ENCODE data around the gene SLCO3A1.
"Not testable (repeated sequence)": the region's sequence is repeated elsewhere in the genome, so short reads cannot be mapped to it uniquely, and the experiment has no call there.

Gene SLCO3A1

DNA sequence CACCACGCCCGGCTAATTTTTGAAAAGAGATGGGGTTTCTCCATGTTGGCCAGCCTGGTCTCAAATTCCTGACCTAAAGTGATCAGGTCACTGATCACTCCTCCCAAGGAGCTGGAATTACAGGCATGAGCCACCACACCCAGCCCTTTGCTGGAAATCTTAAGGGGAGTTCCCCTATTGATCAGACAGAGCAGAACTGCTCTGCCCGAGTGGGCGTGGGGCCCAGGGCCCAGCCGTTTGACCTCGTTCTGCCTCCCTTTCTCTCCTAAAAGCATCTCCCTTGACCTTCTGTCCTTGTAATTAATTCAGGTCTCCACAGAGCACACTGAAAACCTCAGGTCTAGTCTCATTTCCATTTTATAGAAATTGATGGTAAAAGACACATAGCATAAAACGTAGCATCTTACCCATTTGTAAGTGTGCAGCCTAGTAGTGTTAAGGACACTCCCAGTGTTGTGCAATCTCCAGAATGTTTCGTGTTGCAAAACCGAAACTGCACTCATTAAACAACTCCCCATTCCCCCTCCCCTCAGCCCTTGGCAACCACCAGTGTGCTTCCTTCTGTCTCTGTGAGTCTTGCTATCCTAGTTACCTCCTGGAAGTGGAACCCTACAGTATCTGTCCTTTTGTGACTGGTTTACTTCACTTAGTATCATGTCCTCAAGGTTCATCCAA is 89.3 kb downstream of the SLCO3A1 start:
- no peak for DNase-seq

DNA sequence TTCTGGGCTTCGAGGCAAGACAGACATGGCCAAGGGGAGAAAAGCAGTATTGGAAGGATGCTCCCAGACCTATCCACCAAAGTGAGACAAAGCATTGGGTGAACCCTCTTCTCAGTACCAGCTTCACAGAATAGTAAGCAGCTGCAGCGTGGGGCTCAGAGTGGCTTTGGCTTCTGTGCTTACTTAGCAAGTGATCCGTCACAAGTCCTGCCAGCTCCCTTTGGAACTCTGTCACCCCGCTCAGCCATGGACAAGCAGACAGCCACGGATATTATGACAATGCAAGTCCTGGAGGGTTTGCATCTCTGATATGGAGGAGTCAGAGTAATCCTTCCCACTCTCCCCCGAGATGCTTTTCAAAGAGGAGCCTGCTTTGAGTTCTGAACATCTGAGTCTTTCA is 90.8 kb downstream of the SLCO3A1 start:
- no peak for DNase-seq

- no peak for DNase-seq
Measured at GRCh38 chr15:91945385-91945784, 91.9 kb downstream of the SLCO3A1 start.

- DNase-seq = no peak
Measured at GRCh38 chr15:91946075-91946474, 92.6 kb downstream of the SLCO3A1 start.

- no peak for DNase-seq
Measured at GRCh38 chr15:91946581-91947292, 93.2 kb downstream of the SLCO3A1 start.

- no peak for DNase-seq
Measured at GRCh38 chr15:91947293-91947679, 93.8 kb downstream of the SLCO3A1 start.

GRCh38 chr15:91947683-91948608 is 94.4 kb downstream of the SLCO3A1 start:
- DNase-seq = peak; percentile 41

DNA sequence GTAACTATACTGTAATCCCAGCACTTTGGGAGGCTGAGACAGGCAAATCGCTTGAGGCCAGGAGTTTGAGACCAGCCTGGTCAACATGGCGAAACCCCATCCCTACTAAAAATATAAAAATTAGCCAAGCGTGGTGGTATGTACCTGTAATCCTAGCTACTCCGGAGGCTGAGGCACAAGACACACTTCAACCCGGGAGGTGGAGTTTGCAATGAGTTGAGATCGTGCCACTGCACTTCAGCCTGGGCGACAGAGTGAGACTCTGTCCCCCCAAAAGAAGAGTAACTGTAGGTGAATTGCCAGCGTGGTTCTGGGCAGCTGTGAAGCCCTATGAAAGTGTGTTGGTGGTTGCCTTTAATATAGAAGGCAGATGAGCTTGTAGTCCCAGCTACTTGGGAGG is 95.9 kb downstream of the SLCO3A1 start:
- DNase-seq = no peak

- DNase-seq = no peak
Measured at GRCh38 chr15:91950054-91950453, 96.5 kb downstream of the SLCO3A1 start.

- DNase-seq = no peak
Measured at GRCh38 chr15:91950631-91951329, 97.3 kb downstream of the SLCO3A1 start.

DNA sequence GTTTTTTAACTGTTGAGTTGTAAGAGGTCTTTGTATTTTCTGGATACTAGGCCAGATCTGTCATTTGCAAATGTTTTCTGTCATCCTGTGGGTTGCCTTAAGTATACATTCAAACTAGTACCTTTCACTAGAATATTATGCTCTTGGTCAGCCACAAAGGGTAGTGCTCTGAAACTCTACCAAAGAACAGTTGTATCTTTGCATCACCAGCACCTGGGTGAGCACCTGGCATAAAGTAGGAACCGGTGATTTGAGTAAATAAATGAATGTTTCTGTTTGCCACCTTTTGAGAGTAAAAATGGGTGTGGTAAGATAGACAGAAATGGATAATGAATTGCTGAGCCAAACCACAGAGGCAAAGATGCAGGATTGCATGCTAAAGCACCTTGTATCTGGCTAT is 98.7 kb downstream of the SLCO3A1 start:
- DNase-seq = no peak

- DNase-seq = no peak
Measured at GRCh38 chr15:91953432-91953831, 99.9 kb downstream of the SLCO3A1 start.

- no peak for DNase-seq
Measured at GRCh38 chr15:91954292-91954691, 100.8 kb downstream of the SLCO3A1 start.

GRCh38 chr15:91956026-91956723 is 102.7 kb downstream of the SLCO3A1 start:
- no peak for DNase-seq

DNA sequence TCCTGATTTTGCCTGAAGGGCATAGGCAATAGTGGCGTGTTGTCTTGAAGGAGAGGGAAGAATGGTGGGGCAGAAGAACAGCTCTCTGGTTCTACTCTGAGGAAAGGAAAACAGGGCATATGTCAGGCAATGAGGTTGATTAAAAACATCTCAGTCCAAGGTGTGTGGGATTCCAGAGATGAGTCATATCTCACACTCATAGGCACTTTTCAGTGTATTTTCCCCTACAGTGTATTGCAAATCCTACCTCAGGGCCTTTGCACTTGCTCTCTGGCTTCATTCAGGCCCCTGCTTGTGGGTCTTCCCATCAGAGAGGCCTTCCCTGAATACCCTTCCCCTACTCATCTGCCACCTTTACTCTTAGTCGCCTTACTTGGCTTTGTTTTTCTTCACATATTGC is 107.8 kb downstream of the SLCO3A1 start:
- DNase-seq = no peak

GRCh38 chr15:91963747-91964146 is 110.2 kb downstream of the SLCO3A1 start:
- not testable (repeated sequence) for DNase-seq

- no peak for DNase-seq
Measured at GRCh38 chr15:91965501-91966193, 112.1 kb downstream of the SLCO3A1 start.

- no peak for DNase-seq
Measured at GRCh38 chr15:91966194-91966552, 112.7 kb downstream of the SLCO3A1 start.

DNA sequence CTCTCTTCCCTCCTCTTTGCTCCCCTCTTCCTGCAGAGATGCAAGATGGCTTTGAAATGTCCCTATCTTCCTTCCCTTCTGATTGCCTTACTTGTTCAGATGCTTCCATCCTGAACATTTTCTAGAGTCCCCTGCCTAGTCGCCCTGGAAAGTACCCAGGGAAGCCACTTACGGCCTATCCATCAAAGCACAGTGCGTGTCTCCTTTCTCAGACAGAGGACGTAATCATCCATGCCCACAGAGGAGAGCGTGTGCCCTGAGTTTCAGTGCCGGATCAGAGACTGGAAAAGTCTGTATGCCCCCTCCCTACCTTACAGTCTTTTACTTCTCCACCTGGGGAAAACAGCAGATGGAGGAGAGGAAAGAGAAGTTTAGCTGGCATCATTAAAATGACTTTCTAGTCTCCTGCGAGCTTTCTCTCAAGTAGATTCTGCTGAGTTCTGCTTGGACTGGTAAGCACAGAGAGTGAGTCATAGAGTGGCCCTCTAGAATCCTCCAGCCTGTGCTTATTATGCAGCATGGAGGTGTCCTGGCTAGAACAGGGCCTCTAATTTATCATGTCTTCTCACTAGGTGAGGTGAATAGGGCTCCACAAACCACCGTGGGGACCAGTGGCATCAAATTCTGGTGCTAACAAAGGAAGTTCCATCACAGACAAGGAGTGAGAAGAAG is 114.6 kb downstream of the SLCO3A1 start:
- no peak for DNase-seq

DNA sequence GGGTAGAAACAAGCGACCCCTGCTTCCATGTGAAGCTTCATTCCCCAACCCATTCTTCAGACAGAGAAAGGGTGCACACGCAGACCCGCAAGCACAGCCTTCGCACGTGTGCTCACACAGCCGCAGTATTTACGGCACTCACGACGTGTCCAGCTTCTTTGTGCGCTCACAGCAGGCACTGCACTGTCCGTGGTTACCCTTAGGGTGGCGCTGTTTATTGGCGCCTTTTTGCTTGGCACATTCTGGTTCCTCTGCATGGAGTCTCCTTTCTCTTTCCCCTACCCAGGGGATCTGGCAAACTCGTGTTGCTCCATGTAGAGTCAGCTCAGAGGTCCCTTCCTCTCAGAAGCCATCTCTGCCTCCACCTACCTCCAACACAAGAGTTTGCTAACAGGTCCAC is 115.1 kb downstream of the SLCO3A1 start:
- no peak for DNase-seq

DNA sequence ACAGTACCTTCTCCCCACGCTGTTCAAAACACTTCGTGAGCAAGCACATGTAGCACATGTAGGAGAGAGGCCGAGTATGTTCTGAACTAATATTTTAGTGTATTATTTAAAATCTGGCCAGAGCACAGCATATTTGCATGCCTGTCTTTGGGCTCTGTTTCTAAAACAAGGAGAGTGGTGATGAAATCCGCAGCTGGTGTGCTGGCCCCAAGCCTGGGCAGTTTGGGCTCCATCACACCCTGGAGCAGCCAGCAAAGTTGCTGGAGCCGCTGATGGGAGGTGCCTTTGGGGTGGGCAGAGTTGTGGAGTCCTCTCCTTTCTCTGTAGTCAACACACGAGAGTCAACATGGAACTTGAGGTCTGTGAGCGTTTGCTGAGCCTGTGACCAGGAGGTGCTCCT is 116.6 kb downstream of the SLCO3A1 start:
- no peak for DNase-seq
